GM21529 (cell line): ENCODE measurements around the gene CCDC39.

Experiments
- ATAC-seq: cut with Tn5 transposase; IDR thresholded peaks from one replicate; pipeline ENCODE4 v1.9.1; 2021; ENCODE audit not compliant: unreplicated experiment

CCDC39 gene

DNA sequence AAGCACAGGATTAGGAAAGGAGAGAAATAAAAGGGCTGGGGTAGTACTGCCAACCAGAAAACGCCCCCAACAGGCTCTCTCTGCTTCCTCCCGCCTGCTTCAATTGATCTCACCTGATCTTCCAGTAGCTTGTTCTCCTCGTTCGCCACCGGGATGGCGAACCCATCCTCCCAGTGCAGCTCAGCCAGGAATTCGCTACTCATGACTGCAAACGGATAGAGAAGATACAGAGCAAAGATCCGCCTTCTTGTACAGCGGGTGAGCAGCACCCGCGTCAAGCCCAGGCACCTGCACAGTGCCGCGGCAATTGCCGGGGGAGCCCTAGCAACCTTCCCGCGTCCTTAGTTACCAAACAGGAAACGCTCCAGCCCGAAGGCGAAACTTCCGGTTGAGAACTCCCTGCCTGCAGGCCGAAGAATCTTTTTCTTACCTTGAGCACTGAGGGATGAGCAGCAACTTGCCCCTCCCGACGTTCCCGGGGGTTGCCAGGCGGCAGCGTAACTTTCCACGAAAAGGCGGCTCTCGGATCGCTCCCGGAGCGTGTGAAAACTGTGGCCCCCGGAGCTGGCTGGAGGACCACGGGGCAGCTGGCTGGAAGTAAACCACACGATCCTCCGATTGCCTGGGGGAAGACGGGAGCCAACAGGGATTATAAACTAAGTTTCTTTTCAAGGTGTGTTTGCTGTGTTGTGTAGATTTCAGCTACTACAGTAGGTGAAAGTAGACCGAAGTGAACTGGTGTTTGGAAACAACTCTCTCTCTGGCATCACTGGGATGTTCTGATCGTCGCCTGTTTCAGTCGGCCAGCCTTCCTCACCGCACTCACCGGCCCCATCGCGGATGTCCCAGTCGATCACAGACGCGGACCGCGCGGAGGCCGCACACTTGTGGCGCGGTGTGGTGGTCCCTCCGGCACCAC lies at the start of gene CCDC39:
Gene CCDC39, minus strand, starts transcription at position 312 of the 919 bp plus-strand sequence. Its CDS starts 109 bp downstream, at position 203.
- ATAC-seq = peak; percentile 96

GRCh38 chr3:180720012-180720411 lies 40.7 kb upstream of the CCDC39 start:
- no peak for ATAC-seq

DNA sequence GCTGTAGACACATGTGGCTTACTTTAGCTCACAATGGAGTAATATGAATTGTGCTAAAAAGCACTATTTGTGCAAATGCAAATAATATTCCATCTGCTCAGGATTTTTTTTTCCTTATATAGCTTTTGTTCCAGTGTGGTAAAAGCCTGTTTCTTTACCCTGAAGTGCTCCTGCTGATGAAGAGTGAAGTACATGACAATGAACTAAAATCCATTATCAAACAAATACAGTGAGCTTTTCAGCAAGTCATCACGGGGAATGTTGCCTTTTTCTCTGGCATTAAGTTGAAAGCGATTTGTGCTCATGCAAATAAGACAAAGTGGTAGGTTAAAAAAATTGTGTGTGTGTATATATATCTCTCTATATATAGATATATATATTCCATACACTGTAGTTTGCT lies 28.6 kb upstream of the CCDC39 start:
- ATAC-seq = no peak

GRCh38 chr3:180705619-180706018 lies 26.3 kb upstream of the CCDC39 start:
- ATAC-seq = no peak

GRCh38 chr3:180704532-180704931 lies 25.2 kb upstream of the CCDC39 start:
- no peak for ATAC-seq

DNA sequence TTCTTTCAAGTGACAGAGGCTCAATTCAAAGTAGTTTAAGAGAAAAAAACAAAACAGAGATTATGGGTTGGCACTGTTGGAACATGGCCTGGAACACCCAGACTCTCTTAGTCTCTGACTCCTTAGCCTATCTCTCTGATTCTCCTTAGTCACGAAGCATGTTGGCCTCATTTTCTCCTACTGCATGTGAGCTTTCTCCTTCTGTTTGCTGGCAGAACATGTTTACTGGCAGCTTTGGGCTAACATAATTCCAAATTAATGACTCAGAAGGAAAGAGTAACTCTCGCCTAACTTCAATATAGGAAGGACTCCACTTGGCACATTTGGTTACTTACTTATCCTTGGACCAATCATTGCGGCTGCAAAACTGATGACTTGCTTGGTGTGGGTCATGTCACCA lies 21.7 kb upstream of the CCDC39 start:
- no peak for ATAC-seq

GRCh38 chr3:180698760-180699270 lies 19.5 kb upstream of the CCDC39 start:
- ATAC-seq = no peak

DNA sequence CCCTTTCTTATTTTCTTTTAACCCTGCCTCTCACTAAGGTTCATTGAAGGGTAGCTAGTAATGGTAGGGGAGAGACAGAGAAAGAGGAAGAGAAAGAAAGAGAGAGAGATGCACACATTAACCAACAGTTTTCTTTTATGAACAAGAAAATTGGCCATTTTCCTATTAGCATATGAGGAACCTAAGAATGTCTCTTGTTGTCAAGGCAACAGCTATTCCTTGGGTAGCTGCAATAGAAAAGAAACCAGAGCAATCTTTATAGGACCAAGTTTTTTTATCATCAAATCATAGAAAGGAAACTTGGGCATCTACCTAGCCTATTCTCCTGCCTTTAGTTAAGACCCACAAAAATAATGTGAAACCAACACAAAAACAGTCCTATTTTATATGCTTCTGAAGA lies 15.0 kb upstream of the CCDC39 start:
- no peak for ATAC-seq

DNA sequence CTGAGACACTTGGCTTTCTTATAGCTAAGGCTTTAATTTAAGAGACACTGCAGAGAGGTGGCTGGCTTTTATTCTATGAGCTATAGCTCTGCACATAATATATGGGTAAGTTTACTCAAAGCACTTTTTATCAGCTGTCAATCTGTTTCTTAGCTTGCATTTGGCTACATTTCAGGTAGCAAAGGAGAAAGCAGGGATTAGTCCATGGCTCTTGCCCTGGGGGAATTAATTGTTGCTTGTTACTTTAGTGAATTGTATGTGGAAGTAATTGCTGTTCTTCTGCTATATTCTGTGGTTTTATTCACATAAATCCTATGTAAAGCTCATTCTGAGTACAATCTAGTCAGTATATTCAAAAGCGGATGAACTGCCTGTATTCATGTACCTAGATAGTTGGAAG lies 14.4 kb upstream of the CCDC39 start:
- no peak for ATAC-seq

- no peak for ATAC-seq
Measured at GRCh38 chr3:180690061-180690460, 10.8 kb upstream of the CCDC39 start.

DNA sequence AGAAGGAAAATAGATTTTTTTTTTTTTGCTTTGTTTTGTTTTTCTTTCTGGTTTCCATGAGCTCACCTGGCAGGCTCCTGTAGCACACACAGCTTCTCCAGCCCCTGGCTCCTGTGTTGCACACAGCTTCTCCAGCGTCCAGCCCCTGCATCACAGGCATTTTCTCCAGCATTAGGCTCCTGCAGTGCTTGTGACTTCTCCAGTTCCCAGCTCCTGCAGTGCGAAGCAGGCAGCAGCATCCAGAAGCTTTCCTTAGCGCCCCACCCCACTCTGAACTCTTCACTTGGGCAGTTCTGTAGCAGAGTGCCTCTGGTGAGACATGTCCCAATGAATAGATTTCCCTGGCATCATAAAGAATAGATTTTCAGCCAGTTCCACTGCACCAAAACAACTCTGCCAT lies 5.5 kb upstream of the CCDC39 start:
- no peak for ATAC-seq

GRCh38 chr3:180683816-180684215 lies 4.5 kb upstream of the CCDC39 start:
- ATAC-seq = no peak

DNA sequence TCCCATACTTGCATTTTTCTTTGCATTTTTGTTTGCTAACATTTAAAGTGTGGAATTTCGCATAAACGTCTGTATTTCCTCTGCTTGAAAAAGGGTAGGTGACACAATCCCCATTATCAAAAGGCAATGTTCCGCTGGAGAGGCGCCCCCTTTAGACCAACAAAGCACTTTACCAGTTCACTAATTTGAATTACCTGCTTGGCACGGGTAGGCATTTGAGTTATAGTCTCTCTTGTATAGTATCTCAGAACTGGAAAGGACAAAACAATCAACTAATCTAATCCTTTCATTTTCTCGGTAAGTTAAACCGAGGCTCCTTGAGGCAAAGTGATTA lies 775 bp upstream of the CCDC39 start:
- peak; percentile 41 for ATAC-seq

DNA sequence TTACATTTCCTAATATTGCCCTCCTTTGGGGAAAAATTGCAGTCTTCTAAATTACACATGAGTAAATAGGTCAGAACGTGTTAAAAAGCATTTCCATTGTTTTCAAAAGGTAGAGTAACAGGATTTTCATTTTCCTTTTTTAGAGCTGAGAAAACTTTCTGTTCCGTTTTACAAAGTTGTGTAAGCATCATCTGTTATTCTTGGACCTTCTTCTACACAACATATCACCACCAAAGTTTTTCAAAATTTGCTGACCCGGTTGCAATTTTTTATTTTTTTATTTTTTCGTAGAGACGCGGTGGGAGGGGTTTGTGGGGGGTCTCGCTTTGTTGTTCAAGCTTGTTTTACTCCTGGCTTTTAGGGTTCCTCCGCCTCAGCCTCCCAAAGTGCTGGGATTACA lies 1.1 kb downstream of the CCDC39 start:
- ATAC-seq = peak; percentile 27

DNA sequence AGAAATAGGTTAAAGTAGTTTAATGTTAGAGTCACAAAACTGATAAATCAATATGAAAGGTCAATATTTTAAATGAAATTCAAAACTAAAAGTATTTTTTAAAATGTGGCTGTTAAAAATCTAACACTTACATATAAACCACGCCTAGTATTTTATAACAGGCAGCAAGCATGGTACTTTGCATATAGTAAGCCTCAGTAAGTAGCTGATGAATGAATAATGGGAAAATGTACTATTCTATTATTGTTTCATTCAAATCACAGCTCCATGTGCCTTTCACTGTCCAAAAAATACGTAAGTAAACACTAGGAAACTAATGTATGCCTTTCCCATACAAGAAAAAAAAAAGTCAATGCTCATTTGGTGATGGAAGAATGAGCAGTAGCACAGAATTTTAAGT lies 17.8 kb downstream of the CCDC39 start:
- no peak for ATAC-seq

- no peak for ATAC-seq
Measured at GRCh38 chr3:180657094-180657493, 22.2 kb downstream of the CCDC39 start.

DNA sequence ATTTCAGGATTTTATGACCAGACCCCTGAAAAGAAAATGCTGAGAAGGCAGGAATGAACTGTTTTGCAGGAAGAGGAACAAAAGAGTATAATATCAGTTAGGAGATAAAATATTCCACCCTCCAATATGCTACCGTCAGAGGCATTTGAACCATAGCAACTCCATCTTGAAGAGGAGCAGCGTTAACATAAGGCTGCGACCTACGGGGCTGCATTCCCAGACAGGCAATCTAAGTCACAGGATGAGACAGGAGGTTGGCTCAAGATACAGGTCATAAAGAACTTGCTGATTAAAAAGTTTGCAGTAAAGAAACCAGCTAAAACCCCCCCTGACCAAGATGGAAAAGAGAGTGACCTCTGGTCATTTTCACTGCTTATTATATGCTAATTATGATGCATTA lies 22.9 kb downstream of the CCDC39 start:
- no peak for ATAC-seq

DNA sequence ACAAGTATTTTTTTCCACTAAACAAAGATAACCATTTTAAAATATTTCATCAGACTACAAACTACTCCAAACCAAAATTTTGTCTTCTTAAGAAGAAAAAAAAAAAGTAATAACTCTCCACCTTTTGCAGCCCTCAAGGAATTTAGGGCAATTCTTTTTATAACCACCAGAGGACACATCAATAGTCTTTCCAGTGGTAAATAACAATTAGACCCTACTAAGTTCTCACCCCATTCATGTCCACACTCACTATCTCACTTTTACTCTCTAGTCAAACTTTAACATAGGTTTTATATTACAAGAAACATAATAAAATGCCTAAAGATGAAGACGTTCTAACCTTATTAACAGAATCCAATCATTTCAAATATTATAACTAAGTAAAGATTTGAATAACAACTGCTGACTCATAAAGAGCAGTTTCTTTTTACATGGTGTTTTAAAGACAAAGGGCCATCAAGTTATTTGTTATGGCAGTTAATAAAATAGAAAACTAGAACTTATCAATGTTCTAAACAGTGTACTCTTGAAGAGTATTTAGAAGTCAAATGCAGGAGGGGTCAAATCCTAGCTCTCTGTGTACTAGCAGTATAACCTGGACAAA lies 33.0 kb downstream of the CCDC39 start:
- peak; percentile 64 for ATAC-seq

GRCh38 chr3:180640987-180641386 lies 38.3 kb downstream of the CCDC39 start:
- ATAC-seq = no peak

DNA sequence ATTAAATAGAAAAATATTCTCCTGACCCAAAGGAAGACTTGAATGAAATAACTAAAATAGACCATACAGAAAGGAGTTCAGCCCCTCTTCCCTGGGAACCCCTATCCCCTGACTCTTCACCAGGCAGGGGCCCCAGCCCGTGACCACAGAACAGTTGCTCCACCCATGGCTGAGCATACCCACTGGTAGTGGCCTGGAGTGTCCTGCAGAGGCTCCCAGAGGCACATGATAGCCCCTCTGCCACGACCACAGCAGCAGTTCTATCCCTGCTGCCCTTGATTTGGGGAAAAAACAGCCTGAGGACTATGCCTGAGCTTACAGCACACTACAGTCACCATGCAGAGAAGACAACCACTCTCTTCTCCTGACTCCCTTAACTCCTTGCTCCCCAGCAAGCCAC lies 45.6 kb downstream of the CCDC39 start:
- no peak for ATAC-seq

DNA sequence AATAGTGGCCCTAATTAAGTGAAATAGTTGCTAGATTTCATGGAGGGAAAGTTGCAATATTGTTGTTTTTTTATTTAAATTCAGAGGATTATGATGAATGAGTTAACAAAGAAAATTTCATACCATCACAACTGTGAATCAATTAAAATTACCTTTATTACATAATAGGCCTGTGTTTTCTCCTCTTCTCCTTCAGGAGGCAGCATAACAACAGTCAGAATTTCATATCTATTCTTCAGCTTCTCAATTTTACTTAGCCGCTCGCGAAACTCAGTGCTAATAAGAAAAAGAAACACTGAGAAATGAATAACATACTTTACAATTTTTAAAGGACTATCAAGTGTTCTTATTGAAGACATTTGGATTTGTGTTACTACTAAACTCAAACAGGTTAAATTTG lies 48.0 kb downstream of the CCDC39 start:
- no peak for ATAC-seq

DNA sequence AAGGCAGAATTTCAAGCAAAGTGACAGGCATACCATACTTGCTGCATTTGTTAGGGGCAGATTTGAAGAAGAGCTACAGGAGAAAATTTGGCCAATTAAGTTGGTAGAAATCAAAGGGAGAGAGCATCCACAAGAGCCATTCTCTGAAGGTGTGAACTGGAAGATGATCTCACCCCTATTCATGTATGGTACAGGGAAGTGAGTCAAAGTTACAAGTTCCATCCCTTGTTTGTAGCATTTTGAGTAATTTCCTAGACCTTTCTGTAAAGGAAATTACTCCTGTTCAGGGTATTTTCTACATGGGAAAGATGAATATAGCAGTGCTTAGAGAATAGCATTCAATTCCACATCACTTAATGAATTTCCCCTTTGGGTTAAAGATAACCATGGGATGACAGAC lies 48.9 kb downstream of the CCDC39 start:
- no peak for ATAC-seq
